ENCODE measurements around the gene MTMR1. TPM values are rescaled to one million over a fixed set of nuclear protein-coding genes. Genes with fewer than 3 reads are reported as not detected.

Gene MTMR1
- total RNA-seq, 1 donor from 2014 or later, result 9.3 TPM

DNA sequence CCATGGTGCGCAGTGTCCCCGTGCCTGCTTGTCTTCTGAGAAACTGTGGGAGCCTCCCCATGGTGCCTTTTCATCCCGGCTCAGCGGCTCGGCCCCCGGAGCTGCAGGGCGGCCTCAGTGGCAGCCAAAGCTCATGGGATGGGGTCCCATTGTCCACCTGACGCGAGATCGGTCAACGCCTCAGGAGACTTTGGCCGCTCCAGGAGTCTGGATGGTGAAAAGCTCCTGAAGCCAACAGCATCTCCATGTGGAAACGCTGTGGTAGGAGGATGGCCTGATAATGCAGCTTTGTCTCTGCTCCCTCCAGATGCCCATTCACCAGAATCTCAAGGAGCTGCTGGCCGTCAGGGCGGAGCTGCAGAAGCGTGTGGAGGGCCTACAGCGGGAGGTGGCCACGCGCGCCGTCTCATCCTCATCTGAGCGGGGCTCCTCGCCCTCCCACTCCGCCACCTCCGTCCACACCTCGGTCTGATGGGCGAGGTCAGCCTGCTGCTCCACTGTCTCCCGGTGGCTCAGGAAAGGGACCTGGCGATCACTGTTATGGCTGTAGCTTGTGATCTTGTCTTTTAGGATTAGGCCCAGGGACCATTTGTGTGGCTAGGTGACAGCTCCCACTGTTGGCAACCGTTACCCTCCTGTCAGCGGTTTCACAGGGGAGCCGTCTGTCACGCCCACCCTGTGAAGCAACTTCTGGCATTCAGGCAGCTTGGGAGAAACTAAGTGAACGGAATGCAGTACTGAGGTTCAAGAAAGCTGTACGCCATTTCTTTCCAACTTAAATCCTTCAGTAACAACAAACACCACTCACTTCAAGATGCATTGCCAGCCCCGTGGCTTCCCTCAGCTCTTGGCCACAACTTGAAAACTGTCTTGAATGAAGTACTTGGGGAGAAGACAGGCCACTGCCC, 69.3 kb downstream of the MTMR1 start:
- no peak for DNase-seq (ENCODE audit: low read depth in 2 of 2)

DNA sequence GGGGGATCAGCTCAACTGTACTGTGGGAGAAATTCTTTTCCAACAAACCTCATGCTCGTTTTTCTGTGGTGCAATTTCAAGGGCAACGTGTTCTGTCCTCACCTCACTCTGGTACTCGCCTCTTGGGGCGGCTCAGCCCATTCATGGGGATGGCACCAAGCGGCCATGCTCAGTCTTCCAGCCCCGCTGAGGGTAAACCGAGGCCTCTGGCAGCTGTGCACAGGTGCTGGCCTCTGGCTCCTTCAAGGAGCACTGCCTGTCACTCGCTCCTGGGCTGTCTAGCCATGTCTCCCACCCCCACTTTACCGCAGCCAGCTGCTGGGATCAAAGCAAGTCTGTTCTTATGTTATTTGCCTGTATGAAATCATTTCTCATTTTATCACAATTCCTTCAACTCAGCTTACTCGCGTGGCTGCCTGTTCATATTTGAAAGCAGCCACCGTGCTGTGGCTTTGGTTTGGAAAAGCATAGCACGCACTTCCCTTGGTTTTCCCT, 70.2 kb downstream of the MTMR1 start:
- DNase-seq (ENCODE audit: low read depth in 2 of 2), result no peak

DNA sequence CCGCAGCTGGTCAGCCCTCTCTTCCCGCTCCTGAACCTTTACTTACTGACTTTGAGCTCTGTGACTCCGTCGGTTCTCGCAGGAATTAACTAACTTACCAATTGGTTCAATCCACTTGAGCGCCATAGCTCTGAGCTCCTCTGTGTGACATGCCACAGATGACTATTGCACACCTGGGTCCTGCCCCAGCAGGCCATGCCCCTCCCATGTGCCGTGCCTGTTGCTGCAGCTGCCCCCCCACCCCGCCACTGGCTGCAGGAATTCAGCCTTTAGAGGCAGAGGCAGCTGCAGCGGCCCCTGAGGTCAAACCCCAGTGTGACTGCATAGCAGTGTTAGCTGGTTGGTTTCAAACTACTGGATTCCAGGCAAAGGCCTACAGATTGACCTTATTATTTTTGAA, 70.6 kb downstream of the MTMR1 start:
- no peak for DNase-seq (ENCODE audit: low read depth in 2 of 2)

DNA sequence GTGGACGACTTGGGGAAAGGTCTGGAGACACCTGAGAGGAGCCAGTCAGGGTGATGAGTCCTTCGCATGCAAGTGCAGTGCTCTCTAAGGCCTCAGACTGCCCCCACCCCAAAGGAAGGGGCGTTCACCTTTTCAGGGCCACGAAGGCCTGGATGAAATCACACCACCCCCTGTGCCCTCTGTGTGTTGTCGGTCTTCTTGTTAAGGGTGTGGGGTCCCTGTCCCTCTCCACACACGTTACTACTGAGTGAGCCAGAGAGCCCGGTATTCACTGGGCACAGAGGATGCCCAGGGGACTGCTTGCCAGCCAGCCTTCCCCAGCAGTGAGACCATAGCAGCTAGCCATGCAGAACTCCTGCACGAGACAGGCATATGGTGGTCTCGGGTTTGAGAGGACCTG, 72.0 kb downstream of the MTMR1 start:
- no peak for DNase-seq (ENCODE audit: low read depth in 2 of 2)

DNA sequence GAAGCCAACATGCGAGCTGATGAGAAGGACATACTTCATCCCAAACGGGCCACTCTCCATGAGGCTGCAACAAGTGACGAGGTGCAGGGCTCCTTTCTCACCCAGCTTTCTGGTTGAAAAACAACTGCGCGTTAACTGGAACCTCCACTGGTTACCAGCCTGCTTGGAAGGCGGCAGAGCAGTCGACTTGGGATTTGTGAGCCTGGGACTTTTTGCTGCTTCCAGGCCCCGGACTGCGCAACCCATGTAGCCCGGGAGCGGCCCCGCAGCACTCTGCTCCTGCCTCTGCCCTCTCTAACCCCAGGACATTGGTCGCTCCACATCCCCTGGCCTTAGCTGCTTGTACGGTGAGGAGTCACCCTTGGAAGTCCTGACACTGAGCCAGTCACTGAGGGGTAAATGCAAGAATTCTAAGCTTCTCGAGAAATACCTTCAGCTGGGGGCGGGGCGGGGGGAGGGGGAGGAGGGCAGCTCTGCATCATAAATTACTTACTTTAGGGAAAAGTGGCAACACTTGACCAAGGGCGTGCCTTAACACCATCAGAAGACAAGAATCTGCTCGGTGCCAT, 72.7 kb downstream of the MTMR1 start:
- DNase-seq (ENCODE audit: low read depth in 2 of 2), result no peak

DNA sequence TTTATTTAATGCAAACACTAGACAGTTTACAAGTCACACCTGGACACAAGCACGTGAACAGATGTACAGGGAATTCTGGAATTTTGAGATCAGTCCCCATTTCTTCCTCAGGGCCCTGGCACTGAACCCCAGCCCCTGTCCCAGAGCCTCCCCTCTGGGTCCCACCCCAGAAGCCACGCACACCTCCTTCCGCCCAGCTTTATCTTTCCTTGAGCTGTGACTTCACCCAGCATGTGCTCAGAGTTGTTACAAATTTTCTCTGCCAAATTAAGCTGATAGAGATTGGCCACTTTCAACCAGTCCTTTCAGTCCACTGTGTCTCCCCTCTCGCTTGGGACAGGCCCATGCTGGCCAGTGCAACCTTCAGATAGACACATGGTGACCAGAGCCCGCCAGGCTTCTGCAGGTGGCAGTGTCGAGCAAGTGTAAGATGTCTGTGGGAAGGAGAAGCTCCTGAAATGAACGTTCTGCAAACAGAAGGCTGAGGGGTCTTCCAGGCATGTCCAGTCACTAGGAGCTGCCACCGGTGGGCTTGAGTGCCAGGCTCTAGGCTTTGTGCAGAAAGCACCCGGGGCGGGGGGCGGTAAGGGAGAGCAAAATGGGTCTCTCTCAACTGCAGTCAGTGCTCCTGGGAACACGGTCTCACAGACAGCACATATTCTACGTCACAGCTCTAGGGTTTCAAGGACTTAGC, 73.3 kb downstream of the MTMR1 start:
- no peak for DNase-seq (ENCODE audit: low read depth in 2 of 2)

DNA sequence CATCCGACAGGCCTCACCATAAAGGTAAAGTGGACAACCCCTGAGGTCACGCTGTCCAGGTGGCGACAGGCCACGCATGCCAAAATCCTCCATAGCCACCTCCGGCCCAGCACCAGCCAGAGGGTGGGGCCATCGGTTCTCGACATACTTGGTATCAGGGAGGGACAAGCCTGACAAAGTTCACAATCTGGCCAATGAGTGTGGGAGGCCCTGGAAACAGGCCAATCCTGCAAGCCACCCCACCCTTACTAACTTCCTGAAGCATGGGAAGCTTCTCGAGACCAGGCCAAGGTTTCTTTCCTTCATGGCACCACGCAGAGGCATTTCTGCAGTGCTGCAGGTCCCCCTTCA, 73.8 kb downstream of the MTMR1 start:
- peak in 1 of 2 donors; percentile 7 for DNase-seq (ENCODE audit: low read depth in 2 of 2)

DNA sequence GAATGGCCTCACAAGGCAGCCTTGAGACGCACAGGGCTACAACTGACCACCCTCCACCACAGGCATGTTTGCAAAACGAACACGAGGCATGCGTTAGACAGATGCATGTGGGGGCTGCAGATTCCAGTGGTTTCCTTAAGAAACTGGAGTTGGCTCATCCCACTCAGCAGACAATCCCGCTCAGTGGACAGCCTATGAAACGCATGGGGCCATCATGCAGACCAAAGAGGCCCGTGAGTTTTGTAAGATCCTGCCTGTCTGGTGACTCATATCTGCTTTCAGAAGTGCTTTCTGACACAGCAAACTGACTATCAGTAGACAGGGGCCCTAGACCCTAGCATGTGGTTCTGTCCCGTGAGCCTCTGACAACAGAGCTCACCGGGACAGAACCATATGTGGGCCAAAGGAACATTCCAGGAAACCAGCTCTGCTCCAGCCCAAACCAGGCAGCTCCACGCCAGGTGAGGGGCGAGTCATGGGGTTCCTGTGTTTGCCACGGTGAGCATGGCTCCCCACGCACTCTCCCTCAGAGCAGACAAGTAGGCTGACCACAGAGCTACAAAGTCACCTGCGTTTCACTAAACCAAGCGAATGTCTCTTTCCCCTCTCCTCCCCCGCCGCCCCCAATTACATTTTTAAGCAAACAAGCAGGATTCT, 74.4 kb downstream of the MTMR1 start:
- peak; percentile 16 to 31 for DNase-seq (ENCODE audit: low read depth in 2 of 2)

DNA sequence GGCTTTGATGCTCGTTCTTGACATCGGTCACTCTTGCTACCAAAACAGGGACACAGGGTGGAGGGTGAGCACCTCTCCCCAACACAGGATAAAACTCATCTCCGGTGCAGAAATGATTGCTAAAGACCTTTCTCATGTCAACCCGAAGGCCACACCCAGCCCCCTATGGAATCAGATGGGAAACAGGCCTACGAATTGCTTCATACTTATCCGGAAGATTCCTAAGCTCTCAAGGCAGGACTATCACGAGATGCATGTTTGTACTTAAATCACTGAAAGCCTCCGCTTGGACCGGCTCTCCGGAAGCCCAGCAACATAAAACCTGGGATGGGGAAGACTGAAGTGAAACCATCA, 74.9 kb downstream of the MTMR1 start:
- DNase-seq (ENCODE audit: low read depth in 2 of 2), result no peak

DNA sequence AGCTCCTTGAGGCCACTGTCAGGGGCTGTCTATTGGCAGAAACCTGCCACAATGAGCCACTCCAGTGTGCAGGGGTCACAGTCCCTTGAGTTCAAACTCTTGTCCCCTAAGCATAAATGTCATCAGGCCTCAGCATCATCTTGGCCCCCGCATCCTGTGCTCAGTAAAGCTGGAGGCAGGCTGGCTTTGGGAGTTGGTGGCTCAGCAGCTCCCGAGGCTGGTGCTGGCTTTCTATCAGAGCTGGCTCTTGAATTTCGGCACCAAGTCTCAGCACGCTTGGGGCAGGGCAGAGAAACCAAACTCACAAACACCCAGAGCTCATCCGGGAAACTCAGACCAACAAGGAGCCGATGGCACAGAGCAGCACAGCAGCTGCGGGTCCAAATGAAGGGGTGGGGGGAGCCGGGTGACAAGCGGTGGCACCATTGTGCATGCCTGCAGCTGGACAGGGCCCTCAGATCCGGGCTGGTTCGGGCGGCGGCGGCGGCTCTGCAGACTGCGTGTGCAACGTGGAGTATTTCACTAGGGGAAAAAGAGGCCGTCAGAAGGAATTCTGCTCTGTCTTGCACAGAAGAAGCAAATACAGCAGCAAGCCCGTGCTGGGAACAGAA, 75.5 kb downstream of the MTMR1 start:
- no peak for DNase-seq (ENCODE audit: low read depth in 2 of 2)

DNA sequence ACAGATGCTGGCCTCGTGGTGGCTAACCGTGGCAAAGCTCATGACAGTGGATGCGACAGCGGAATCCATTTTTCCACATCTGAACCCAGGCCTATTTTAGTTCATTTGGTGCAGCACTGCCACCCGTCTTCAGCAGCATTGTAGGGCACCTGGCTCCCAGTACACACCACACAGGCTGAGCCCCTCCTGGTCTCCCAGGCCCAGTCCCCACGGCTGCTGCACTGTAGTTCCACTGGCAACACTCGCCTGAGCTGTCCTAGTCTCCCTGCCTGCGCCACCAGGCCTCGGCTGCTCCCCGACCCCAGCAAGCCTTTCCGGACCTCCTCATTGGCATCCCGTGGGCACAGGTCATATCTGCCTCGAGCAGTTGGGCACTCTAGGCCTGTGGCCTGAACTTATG, 76.2 kb downstream of the MTMR1 start:
- DNase-seq (ENCODE audit: low read depth in 2 of 2), result no peak

DNA sequence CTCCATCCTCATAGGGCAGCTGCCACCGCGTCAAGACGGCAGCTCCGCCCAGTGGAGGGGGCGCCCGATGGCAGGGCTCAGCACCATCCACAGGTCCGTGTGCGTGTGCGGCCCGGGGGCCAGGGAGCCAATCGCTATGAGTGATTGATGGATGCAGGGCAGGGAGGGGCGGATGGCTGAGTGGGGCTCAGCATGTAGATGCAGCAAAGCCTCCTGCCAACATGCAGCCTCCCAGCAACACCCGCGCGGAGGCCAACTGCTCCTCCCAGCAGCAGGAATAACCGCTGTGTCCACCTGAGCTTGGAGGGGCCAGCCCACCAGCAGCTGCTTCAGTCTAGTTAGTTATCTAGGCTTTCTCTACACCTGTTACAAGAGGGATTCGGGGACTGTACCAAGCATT, 77.4 kb downstream of the MTMR1 start:
- no peak for DNase-seq (ENCODE audit: low read depth in 2 of 2)

DNA sequence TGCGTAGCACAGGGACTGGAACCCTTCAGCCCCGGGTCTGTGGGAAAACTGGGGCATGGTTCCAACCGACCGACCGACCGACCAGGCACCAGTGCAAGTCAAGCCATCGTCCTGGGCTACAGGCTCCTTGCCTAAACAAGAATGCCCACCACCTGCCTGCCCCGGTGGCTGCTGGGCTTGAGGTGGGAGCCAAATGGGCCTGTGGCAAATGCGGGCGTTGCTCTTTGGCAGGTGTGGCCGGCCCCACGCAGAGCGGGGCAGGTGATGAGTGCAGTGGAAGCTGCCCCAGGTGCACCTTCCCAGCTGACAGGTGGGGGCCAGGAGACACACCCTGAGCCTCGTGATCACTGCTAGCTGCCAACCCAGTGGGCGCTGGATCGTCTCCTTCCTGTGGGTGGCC, 77.9 kb downstream of the MTMR1 start:
- DNase-seq (ENCODE audit: low read depth in 2 of 2), result no peak

DNA sequence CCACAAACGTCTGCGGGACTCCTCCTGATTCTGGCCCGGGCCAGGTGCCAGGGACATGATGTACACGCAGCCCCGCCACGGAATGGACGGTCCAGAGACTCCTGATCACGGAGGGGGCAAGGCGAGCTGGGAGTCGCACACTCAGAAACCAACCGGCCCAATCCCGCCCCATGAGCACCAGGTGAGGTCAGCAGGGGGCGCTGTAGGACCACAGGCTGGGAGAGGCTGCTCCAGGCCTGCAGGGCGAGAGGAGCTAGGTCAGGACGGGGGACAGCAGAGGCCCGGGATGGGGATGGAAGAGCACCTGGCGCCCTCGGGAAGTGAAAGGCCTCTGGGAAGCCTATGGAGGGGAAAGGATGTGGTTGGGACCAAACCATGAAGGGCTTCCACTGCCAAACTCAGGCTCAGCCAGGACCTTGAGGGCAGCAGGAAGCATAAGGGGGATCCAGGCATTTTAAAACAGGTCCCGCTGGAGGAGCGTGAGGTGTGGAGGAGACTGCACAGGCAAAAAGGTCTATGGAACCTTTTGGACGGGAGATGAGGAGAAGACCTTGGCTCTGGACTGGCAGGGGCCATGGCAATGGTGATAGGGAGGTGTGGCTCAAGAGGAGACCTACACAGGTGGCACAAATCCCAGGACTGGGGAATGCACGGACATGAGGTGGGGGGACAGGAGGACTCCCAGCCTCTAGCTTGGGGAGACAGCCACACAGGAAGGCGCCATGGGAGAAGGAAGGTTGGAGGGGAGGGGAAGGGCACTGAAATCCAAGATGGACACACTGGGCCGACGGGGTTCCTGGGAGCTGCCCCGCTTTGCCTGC, 79.2 kb downstream of the MTMR1 start:
- DNase-seq (ENCODE audit: low read depth in 2 of 2), result peak; percentile 67 to 81

DNA sequence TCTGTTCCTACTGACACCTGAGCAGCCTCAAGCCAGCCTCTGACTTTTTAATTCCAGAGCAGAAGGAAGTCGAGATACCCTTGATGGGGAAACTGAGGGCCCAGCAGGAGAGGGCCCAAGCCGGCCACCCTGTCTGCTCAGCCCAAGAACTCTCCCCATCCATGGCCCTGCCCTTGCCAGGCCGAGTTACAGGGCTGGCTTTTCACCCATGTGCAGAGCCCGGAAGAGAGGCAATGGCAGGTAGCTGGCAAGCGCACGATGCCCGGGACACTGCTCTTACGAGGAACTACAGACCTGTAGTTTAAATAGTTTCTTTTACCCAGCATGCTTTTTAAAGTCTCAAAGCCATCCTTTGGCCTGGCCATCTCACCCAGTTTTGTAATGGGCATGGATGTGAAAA, 79.9 kb downstream of the MTMR1 start:
- DNase-seq (ENCODE audit: low read depth in 2 of 2), result no peak

DNA sequence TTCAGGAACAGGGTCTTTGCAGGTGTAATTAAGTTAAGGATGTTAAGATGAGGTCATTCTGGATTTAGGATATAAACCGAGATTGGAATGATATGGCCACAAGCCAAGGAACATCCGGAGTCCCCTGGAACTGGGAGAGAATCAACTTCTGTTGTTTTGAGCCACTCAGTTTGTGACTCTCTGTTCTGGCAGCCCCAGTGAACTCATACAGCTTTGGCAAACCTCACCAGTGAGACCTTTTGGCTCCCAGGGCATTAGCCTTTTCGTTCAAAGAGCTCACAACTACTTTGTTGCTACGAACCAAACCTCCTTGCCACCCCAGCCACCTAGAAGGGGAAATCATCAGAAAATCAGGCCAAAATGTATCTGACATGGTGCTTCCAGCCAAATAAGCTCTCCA, 80.4 kb downstream of the MTMR1 start:
- peak; percentile 5 to 36 for DNase-seq (ENCODE audit: low read depth in 2 of 2)

DNA sequence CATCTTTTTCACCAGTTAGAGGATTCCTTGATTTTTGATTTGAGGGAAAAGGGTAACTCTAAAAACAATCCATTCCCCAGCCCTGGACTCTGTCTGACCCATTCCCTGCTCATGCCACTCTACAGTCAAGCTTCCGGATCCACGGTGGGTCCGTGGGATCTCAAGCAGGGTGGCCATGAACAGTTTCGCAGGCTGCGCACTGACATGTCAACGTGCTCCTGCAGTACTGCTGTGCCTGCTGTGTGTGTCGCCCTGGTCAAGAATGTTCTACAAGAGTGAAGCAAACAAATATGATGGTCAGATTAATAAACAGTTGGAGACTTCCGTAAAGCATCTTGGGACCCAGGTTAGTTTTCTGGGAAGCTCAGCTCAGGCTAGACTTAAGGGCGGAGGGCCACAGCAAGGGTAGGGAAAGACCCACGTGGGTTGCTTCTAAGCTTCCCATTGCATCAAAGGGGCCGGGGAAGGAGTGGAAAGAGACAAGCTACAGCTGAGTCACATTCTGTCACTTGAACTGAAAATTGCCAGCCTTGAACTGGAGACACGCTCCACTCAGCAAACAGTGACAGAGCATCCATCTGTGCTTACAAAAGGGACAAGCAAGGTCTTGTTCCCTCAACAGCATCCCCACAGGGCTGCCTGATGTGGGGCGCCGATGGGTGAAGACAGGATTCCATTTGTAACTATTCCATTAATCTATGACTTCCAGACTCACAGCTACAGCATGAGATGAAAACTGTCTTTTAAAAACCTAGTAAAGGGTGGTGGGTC, 81.8 kb downstream of the MTMR1 start:
- DNase-seq (ENCODE audit: low read depth in 2 of 2), result no peak

DNA sequence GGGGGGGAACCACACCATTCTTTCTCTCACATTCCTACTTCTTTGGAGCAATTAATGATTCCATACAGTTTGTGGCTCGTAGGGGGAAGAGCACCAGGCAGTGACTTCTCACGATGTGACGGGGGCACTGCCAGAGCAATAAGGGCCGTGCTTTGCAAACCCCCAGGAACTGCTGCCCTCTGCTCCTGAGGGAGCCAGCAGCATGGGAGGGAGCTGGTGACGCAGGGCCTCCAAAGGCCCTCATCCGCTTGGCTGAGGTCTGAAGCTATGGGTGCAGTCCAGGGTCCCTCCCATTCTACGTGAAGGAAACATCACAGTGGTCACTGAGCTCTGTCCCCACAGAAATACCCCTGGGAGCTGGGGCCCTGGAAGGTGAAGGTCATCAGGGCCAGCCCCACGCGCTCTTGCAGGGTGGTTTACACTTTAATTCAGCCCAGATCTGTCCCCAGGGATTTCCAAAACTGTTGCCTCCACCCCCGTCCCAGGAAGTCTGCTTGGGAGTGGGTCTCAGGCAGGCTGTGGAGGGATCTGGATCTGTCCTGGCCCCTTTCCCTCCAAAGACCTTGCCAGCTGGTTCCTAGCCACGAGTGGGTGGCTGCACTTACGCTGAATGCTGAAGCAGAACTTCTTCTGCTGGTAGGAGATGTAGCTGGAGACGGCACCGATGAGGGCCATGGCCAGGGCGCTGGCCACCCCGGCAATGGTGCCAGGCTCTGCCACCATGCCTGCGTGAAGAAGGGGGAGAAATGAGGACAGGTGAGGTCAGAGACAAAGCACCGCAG, 82.6 kb downstream of the MTMR1 start:
- DNase-seq (ENCODE audit: low read depth in 2 of 2), result no peak

DNA sequence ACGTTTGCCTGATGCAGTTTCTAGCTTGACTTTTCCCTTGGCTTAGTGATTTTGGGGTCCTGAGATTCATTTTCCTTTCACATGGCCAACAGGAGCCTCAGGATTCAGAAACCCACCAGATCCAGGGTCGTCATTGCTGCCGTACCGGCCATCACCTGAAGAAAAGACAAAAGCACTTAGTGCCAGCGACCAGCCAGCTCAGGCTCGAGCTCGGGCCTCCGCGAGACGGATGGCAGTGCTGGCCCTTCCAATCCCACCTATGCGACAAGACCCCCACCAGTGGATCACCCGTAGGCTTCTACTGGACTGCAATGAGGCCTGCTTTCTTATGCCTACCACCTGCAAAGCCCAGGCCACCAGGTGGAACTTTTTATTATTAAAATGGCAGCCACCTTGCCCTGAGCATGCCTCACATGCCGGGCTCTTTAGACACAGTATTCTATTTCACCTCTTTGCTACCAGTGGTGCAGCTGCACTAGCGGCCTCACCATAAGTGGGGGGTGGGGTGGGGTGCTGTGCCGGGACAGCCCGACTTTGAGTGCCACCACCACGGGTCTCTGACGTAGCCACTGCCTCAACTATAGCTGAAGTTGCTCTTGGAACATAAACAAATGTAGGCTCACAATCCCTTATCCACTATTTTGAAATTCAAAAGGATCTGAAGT, 84.3 kb downstream of the MTMR1 start:
- no peak for DNase-seq (ENCODE audit: low read depth in 2 of 2)

Measured in lung microvascular endothelial cell (primary cell).